Memory B cell (primary cell): ENCODE measurements around the gene LST1.

Source experiments
- ATAC-seq: fragments of 150-1000 bp; cut with Tn5 transposase; 2 replicates; pipeline ENCODE4 v1.10.0; 2021; ENCODE audit warnings: low read depth, mild to moderate bottlenecking, moderate library complexity
- DNase-seq, 2 donors: peaks; one replicate each; pipeline ENCODE4 v3.0.0; 2022; ENCODE audit warnings: low spot score in 2 of 2
- H3K27ac Mint-ChIP-seq: one replicate; pipeline ENCODE4 v1.8.0; 2022; ENCODE audit warnings: mild to moderate bottlenecking, moderate library complexity, mixed read lengths
- H3K27me3 Mint-ChIP-seq: one replicate; pipeline ENCODE4 v1.8.0; 2022; ENCODE audit warnings: mixed read lengths
- H3K36me3 Mint-ChIP-seq: one replicate; pipeline ENCODE4 v1.8.0; 2022; ENCODE audit warnings: mild to moderate bottlenecking, mixed read lengths
- H3K4me1 Mint-ChIP-seq: one replicate; pipeline ENCODE4 v1.8.0; 2022; ENCODE audit warnings: mixed read lengths
- H3K4me3 Mint-ChIP-seq: one replicate; pipeline ENCODE4 v1.8.0; 2022; ENCODE audit warnings: mild to moderate bottlenecking, moderate library complexity, mixed read lengths
- H3K9me3 Mint-ChIP-seq: one replicate; pipeline ENCODE4 v1.8.0; 2022; ENCODE audit warnings: mixed read lengths

The LST1 gene

DNA sequence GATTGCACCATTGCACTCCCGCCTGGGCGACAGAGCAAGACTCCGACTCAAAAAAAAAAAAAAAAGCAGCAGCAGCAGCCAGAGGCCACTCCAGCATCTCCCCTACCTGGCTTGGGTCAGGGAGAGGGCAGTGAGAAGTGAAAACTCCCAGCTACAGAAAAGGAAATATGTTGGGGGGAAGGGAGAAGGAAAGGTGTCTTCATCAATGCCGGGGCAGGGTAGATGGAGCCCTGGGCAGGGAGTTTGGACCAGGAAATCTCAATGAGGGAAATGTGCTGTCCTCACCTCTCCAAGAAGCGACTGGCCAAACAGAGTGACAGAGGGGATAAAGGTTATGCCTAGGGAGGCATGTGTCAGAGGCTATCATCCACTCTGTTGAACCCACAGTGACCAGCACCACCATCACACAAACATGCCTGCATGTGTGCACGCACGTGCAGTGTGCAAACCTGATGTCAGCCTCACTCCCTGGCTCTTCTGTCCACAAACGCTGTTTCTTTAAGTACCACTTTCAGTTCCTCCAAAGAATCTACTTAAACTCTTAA, 28.1 kb downstream of the LST1 start:
- no peaks in the 10 kb centered on the region for H3K36me3 Mint-ChIP-seq
- no peak overlapping the region for H3K27ac Mint-ChIP-seq
- no peaks in the 10 kb centered on the region for H3K9me3 Mint-ChIP-seq
- peak overlapping the region; percentile 5 for H3K4me3 Mint-ChIP-seq
- peak; percentile 83 for ATAC-seq
- H3K4me1 Mint-ChIP-seq: peaks cover 23% of the 10 kb centered on the region
- DNase-seq: no peak
- no peaks in the 10 kb centered on the region for H3K27me3 Mint-ChIP-seq

DNA sequence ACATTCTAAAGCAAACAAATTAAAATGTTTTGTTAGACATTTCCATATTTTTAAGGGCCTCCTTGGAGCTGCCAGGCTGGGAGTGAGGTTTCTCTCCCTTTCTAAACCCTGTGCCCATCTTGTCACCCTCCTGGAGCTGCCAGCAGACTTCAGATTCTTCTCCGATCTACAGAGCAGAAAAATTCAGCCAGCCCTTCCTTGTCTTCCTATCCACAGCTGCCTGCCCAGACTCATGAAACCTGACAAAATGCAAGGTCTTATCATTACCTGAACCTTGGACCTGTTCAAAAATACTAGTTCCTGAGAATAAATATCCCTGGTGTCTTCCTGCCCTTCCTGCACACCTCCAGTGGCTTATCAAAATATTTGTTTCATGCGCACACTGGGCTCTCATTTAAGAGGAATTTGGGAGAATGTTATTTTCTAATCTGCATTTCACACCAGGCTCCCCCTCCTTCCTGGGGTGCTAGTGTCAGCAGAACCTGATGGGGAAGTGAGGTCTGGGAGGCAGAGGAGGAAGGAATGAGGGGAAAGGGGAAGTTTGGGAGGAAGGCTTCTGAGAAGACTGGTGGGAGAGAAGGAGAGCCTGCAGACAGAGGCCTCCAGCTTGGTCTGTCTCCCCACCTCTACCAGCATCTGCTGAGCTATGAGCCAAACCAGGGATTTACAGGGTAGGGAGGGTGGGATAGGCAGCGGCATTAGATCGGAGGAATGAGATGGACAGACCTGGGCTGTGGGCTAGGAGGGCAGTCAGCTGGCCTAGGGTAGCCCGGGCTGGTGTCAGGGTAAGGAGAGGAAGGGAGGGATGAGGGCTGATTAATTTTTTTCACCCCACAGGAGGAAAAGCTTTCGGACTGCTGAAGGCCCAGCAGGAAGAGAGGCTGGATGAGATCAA, 28.9 kb downstream of the LST1 start, which contains the start of gene AIF1:
AIF1 (plus strand) TSS at position 551 of the 895 bp plus-strand sequence; CDS start at position 647, 96 bp downstream.
- Mint-ChIP-seq H3K9me3 (no peaks in the 10 kb centered on the region), H3K27ac (peak within 1 kb of the TSS; percentile 68), H3K27me3 (no peaks in the 10 kb centered on the region), H3K36me3 (no peaks in the 10 kb centered on the region), H3K4me3 (peak within 1 kb of the TSS; percentile 41), H3K4me1 (peaks cover 23% of the 10 kb centered on the region)
- DNase-seq (no peak), ATAC-seq (peak; percentile 46)

DNA sequence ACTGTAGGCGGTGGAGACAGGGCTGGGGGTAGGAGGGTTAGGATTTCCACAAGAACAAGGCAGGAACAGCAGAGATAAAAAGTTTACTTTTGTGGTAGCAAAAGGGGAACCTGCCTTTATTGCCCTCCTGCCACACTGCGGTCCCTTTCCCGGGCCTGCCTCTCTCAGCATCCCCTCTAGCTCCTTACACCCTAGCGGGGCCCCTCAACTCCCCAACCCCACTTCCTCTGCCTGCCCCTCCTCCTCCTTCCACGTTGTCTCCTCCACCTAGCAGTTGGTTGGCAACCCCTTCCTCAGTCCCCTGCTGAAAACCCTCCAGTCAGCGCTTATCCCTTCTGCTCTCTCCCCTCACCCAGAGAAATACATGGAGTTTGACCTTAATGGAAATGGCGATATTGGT, 29.7 kb downstream of the LST1 start:
- Mint-ChIP-seq H3K27me3 (no peaks in the 10 kb centered on the region), H3K36me3 (no peaks in the 10 kb centered on the region), H3K4me3 (no peak overlapping the region), H3K9me3 (no peaks in the 10 kb centered on the region), H3K4me1 (peaks cover 25% of the 10 kb centered on the region), H3K27ac (peak overlapping the region; percentile 68)
- no peak for DNase-seq
- no peak for ATAC-seq

DNA sequence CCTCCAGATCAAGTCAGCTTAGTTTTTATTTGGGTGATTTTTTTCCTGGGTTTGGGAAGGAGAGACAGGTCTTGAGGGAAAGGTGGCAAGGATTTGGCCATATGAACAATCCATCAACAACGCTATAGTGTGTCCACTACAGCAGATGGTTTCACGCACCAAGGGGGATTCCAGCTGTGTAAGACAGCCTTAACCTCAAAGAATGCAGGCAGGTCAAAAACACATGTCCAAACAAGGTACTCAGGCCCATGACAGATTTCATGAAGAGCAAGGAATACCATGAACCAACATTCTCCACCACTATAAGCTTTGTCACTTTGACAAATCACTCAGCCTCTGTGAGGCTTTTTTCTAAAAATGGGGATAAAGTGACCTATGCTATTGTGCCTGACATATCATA, 30.9 kb downstream of the LST1 start:
- H3K9me3 Mint-ChIP-seq: no peaks in the 10 kb centered on the region
- no peak overlapping the region for H3K4me3 Mint-ChIP-seq
- H3K27ac Mint-ChIP-seq: no peak overlapping the region
- ATAC-seq (no peak), DNase-seq (no peak)
- peaks cover 31% of the 10 kb centered on the region for H3K4me1 Mint-ChIP-seq
- H3K27me3 Mint-ChIP-seq: no peaks in the 10 kb centered on the region
- peaks cover 3% of the 10 kb centered on the region for H3K36me3 Mint-ChIP-seq

DNA sequence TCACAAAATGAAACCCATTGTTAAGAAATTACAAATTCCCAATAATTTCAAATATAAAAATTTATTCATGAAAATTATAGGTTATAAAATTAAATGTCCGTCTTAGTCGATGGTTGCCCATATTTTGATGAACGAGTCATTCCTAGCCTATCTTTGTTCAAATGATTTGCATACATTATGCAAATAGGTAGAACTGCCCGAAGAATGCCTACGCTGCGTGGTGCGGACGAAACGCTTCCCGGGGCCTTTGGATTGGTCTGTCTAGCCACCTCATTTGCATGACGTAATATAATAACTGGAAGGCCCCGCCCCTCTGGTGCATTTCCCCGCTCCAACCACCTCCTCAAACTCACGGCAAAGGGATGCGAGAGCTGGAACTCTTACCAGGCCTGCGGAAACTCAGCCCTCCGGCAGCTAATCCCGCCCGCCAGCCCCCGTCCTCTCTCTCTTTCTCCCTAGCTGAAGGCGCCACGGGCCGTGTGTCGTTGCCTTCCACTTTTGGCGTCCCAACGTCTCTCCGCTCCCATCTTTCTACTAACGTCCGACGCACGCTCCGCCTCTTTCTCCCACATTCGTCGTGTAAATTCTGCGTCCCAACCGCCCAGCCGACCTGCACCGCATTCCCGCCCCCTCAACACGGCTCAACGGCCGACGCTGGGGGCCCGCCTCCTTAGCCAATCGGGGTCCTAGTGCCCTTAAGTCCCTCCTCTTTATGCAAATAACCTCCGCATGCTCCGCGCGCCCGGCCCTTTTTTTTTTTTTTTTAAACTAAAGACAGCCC, 33.9 kb downstream of the LST1 start:
- peaks cover 30% of the 10 kb centered on the region for H3K4me1 Mint-ChIP-seq
- no peaks in the 10 kb centered on the region for H3K27me3 Mint-ChIP-seq
- ATAC-seq: peak; percentile 79
- H3K4me3 Mint-ChIP-seq: peak overlapping the region; percentile 88
- H3K36me3 Mint-ChIP-seq: peaks cover 10% of the 10 kb centered on the region
- DNase-seq: peak; percentile 89 to 91
- no peaks in the 10 kb centered on the region for H3K9me3 Mint-ChIP-seq
- peak overlapping the region; percentile 92 for H3K27ac Mint-ChIP-seq

DNA sequence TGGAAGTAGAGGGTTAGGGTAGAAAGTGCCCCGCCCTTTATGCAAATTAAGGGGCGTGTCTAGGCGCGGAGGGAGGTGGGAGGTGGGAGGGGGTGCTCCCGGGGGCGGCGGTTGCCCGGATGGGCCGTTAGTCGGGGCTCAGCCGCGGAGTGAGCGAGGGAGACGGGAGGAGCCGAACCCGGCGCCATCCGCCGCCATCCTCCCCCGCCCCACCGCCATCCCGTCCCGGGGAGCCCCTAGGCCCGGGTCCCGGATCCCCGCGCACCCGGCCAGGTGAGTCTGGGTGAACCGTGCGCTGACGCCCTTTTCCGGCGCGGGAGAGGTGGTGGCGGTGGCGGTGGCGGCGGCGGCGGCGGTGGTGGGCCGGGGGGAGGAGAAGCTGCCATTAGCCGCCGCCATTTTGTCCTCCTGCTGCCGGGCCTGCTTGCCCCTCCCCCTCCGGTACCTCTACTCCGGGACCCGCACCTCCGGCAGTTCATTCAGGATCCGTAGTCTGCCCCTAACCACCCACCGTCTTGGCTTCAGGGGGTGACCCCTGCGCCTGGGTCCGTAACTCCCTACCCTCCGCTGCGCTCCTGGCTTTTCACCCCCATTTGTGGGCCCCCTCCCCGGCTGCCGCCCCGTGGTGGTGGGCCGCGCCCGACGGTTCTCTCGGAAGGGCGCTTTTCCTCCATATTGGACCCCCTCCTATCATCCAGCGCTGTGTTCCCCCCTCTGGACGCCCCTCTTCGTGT, 34.7 kb downstream of the LST1 start, which contains the start of gene PRRC2A:
PRRC2A (plus strand) TSS at position 130 of the 734 bp plus-strand sequence. CDS start 2,075 bp downstream, outside the sequence.
- Mint-ChIP-seq H3K4me3 (peak within 1 kb of the TSS; percentile 88), H3K4me1 (peaks cover 22% of the 10 kb centered on the region), H3K36me3 (peaks cover 11% of the 10 kb centered on the region), H3K27ac (peak within 1 kb of the TSS; percentile 92), H3K9me3 (no peaks in the 10 kb centered on the region), H3K27me3 (no peaks in the 10 kb centered on the region)
- ATAC-seq (peak; percentile 29), DNase-seq (no peak)

DNA sequence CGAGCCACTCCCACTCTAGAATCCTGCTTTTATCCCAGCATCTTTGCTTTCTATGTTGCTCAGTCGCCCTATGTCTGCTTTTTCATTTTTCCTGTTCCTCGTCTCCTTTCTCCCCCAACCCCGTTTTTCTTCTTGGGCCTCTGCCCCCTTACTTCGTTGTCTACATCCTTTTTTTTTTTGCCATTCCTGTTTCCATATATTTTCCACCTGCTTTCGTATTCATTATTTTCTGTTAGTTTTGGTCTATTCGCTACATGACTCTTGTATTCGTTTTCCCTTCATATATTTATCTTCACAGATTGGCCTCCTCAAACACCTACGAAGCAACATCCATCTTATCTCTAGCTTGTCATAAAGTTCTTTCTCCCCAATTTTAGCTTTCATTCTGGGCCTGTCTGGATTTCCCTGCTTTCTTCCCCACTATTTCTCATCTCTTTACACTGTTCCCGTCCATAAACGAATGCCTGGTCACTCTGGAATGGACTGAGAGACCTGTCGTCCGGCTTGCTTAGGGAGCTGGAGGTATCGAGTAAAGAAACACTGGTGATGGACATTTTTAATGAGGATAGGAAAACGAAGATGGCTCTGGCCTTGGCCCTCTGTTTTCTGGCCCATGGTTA, 35.4 kb downstream of the LST1 start:
- Mint-ChIP-seq H3K4me3 (peak overlapping the region; percentile 88), H3K4me1 (peaks cover 17% of the 10 kb centered on the region), H3K36me3 (peaks cover 16% of the 10 kb centered on the region), H3K9me3 (no peaks in the 10 kb centered on the region), H3K27me3 (no peaks in the 10 kb centered on the region), H3K27ac (peak overlapping the region; percentile 92)
- no peak for DNase-seq
- no peak for ATAC-seq

DNA sequence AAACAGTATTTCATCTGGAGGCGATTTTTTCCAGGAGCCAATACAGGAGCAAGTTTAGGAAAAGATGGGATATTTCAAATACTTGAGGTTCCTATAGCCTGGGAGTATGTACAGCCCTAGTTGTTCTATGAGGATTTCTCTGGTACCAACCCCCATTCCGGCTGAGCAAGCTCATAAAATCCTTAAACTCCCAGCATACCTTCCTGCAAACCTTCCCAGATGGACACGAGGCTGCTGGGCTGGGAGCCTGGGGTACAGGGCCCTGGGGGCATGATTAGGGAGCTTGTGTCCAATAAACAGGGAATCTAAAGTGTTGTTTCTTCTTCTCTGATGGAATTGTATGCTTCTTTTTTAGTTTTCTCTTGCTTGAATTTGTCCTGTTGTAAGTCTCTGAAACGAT, 35.9 kb downstream of the LST1 start:
- H3K9me3 Mint-ChIP-seq: no peaks in the 10 kb centered on the region
- H3K36me3 Mint-ChIP-seq: peaks cover 19% of the 10 kb centered on the region
- H3K4me1 Mint-ChIP-seq: peaks cover 15% of the 10 kb centered on the region
- ATAC-seq: no peak
- peak overlapping the region; percentile 88 for H3K4me3 Mint-ChIP-seq
- H3K27ac Mint-ChIP-seq: peak overlapping the region; percentile 92
- no peaks in the 10 kb centered on the region for H3K27me3 Mint-ChIP-seq
- DNase-seq: no peak

DNA sequence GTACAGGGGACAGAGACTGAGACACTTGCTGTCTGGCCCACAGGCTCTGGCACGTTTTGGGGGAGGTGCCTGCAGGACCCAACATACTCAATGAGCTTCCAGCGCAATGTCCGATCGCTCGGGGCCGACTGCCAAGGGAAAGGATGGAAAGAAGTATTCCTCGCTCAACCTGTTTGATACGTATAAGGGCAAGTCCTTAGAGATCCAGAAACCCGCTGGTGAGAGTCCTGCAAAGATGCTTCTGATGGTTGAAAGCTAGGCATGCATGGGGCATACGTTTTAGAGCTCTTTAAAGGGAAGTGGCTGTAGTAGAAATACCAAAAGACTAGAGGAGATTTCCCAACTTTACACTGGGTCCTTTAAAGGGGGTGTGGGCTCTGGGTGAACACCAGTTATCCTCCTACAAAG, 36.6 kb downstream of the LST1 start:
- Mint-ChIP-seq H3K9me3 (no peaks in the 10 kb centered on the region), H3K27me3 (no peaks in the 10 kb centered on the region), H3K36me3 (peaks cover 26% of the 10 kb centered on the region)

DNA sequence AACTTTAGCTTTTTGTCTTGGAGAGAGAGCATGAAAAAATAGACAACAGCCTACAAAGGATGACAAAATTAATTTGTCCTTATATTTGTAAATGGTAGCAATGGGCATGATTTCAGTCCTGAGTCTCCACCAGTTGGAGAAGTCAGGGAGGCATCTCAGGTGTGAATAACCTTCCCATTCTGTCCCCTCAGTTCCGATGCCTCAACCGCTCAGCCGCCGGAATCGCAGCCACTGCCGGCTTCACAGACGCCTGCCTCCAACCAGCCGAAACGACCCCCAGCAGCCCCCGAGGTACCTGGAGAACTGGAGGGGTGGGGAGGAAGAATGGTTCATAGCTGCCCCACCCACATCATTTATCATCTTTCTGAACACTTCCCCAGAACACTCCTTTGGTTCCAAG, 38.0 kb downstream of the LST1 start:
- Mint-ChIP-seq H3K9me3 (no peaks in the 10 kb centered on the region), H3K36me3 (peaks cover 31% of the 10 kb centered on the region), H3K27me3 (no peaks in the 10 kb centered on the region), H3K4me3 (no peak overlapping the region), H3K27ac (no peak overlapping the region), H3K4me1 (peaks cover 17% of the 10 kb centered on the region)
- no peak for DNase-seq
- ATAC-seq: no peak

More for the DNA sequence above, 36.6 kb downstream of the LST1 start:
- Mint-ChIP-seq H3K27ac (peak overlapping the region; percentile 92), H3K4me3 (no peak overlapping the region), H3K4me1 (peaks cover 16% of the 10 kb centered on the region)
- DNase-seq: no peak
- no peak for ATAC-seq

DNA sequence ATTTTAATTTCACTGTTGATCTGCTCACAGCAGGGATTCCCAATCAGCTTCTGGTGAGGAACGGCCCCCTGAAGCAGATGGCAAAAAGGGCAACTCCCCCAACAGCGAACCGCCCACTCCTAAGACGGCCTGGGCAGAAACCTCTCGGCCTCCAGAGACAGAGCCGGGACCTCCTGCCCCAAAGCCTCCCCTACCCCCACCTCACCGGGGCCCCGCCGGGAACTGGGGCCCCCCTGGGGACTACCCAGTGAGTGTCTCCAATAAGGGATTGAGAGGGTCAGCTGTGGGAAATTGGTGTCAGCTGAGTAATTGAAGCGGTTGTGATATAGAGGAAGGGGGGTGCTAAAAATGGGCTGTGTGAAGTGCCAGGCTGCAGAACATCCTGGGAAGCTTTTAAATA, 40.9 kb downstream of the LST1 start:
- Mint-ChIP-seq H3K4me1 (peaks cover 11% of the 10 kb centered on the region), H3K27me3 (no peaks in the 10 kb centered on the region), H3K27ac (no peak overlapping the region), H3K9me3 (no peaks in the 10 kb centered on the region), H3K4me3 (no peak overlapping the region), H3K36me3 (peaks cover 45% of the 10 kb centered on the region)
- DNase-seq: no peak
- ATAC-seq: no peak

DNA sequence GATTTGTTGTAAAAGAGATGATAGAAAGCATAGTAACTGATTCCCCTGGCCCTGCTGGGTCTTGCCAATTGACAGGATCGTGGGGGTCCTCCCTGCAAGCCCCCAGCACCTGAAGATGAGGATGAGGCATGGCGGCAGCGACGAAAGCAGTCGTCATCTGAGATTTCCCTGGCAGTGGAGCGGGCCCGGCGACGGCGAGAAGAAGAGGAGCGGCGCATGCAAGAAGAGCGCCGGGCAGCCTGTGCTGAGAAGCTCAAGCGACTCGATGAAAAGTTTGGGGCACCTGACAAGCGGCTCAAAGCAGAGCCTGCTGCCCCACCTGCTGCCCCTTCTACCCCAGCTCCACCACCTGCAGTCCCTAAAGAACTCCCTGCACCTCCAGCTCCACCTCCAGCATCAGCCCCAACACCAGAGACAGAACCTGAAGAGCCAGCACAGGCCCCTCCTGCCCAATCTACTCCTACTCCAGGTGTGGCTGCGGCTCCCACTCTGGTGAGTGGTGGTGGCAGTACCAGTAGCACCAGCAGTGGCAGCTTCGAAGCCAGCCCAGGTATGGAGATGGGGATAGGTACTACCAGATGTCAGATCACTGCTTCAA, 41.7 kb downstream of the LST1 start:
- H3K36me3 Mint-ChIP-seq: peaks cover 47% of the 10 kb centered on the region
- ATAC-seq (no peak), DNase-seq (no peak)
- no peaks in the 10 kb centered on the region for H3K27me3 Mint-ChIP-seq
- H3K9me3 Mint-ChIP-seq: no peaks in the 10 kb centered on the region
- no peak overlapping the region for H3K27ac Mint-ChIP-seq
- H3K4me1 Mint-ChIP-seq: peaks cover 4% of the 10 kb centered on the region
- no peak overlapping the region for H3K4me3 Mint-ChIP-seq

DNA sequence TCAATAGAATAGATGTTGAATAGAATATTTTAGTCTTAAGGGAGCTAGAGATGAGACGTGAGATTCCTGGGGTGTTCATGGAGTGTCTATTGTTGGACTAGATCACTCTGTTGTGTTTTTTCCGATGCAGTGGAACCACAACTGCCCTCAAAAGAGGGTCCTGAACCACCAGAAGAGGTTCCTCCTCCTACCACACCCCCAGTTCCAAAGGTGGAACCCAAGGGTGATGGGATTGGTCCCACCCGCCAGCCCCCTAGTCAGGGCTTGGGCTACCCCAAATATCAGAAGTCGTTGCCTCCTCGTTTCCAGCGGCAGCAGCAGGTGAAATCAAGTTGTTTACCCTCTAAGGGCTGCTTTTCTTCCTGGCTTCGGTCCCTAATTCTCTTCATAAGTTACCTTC, 42.9 kb downstream of the LST1 start:
- Mint-ChIP-seq H3K4me1 (peaks cover 5% of the 10 kb centered on the region), H3K27me3 (no peaks in the 10 kb centered on the region), H3K4me3 (no peak overlapping the region), H3K36me3 (peaks cover 48% of the 10 kb centered on the region), H3K9me3 (no peaks in the 10 kb centered on the region), H3K27ac (no peak overlapping the region)
- ATAC-seq (no peak), DNase-seq (no peak)
